ENCODE measurements around the gene NEXMIF.
"Not testable (repeated sequence)": the region's sequence is repeated elsewhere in the genome, so short reads cannot be mapped to it uniquely, and the experiment has no call there.

NEXMIF gene

DNA sequence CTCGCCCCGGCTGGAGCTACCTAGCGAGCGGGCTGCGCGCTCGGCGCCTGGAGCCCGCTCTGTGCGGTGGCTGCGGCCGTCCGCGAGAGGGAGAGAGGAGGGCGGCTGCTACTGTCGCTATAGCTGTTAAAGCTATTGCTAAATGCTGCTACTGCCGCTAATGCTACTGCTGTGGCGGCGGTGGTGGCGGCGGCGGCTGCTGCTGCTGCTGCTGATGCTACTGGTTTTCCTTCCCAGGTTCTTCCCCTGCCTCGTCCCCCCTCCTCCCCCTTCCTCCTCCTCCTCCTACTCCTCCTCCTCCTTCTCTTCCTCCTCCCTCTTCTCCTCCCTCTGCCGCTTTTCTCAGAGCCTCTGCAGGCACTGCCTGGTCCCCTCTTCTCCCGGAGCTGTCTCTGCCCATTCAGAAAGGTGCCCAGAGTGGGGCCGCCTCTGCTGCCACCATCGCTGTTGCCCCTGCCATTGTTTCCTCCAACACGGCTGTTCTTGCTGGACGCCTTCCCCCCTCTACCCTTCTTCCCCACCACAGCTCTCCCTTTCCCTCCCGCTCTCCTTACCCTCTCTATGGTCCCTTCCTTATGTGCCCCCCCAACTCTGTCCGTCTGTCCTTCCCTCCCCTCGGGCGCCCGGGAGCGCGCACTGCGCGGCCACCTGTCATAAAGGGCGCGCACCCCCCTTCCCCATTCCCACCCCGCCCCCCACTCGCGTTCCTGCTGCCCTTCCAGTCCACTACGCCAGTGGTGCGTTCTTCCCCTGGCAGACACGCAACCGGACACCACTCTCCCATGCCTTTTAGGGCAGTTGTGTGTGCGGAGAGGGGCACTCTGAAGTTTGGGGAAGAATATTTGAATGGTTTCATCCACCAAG lies at the start of gene NEXMIF:
TSS of gene NEXMIF (minus strand) at position 228 of the 864 bp plus-strand sequence.
- DNase-seq (ENCODE audit: low read depth) = no peak

DNA sequence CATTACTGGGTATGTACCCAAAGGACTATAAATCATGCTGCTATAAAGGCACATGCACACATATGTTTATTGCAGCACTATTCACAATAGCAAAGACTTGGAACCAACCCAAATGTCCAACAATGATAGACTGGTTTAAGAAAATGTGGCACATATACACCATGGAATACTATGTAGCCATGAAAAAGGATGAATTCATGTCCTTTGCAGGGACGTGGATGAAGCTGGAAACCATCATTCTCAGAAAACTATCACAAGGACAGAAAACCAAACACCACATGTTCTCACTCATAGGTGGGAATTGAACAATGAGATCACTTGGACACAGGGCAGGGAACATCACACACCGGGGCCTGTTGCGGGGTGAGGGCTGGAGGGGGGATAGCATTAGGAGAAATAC lies 36.7 kb upstream of the NEXMIF start:
- not testable (repeated sequence) for DNase-seq (ENCODE audit: low read depth)

DNA sequence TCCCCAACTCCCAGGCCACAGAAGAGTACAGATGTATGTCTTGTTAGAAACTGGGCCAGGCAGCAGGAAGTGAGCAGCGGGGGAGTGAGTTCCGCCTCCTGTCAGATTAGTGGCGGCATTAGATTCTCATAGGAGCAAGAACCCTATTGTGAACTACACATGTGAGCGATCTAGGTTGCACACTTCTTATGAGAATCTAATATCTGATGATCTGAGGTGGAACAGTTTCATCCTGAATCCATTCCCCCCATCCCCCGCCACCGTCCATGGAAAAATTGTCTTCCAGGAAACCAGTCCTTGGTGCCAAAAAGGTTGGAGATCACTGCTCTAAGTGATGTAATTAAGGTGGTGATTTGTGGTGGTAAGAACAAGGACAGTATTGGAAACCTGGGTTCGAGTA lies 24.5 kb upstream of the NEXMIF start:
- DNase-seq (ENCODE audit: low read depth) = no peak

DNA sequence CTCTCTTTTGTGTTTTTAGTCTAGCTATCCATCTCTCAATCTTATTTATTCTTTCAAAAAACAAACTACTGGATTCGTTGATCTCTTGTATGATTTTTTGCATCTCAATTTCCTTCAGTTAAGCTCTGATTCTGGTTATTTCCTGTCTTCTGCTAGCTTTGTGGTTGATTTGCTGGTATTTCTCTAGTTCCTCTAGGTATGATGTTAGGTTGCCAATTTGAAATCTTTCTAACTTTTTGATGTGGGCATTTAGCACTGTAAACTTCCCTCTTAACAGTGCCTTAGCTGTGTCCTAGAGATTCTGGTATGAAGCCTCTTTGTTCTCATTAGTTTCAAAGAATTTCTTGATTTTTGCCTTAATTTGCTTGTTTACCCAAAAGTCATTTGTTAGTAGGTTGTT lies 15.2 kb upstream of the NEXMIF start:
- DNase-seq (ENCODE audit: low read depth) = no peak

DNA sequence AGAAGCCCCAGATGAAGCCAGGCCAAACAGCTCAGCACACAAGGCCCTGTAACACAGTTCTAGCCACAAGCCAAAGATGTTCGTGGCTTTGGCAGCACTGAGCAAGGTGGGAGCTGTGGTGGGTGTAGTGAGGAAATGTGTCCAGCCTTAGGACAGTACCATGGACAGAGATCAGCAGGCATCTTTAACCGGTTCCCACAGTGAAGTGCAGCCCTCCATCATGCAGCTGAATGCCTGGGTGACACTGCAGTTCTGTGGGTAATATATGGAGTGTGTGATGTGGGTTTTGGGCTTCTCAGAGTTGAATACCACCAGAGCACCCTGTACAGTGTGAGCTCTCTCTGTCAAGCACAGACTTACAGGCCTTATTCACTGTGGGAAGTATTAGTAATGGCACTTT lies 6.0 kb upstream of the NEXMIF start:
- no peak for DNase-seq (ENCODE audit: low read depth)

DNA sequence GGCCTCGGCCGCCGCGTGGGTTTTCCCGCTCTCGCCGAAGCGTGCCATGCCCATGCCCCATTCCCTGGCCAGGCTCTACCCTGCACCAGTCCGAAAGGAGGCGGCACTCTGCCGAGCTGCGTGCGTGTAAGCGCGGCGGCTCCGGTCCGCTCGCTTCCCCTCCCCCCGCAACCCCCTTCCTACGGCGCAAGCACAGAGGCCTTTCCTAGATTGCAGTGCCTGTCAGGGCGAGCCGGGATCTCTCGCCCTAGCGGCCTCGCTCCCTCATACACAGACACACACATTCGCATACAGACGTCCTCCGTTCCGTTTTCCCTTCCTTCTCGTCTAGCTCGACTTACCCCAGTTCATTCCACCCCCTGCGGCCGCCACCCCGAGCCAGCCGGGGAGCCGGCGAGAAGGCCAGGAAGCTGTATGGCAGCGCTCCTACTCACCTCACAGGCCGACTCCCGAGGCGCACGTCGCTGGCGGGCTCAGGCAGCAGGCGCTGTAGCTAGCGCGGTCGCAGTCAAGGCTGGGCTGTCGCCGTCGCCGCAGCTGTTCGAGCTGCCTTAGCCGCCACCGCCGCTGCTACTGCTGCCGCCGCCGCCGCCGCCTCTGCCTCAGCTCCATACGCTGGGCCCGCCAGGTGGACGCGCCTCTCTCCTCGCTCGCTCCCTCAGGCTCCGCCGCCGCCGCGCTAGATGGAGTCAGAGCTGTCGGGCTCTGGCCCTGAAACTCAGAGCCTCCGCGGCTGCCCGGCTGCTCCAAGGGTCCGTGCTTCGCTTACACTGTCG lies 615 bp downstream of the NEXMIF start:
- DNase-seq (ENCODE audit: low read depth) = no peak

DNA sequence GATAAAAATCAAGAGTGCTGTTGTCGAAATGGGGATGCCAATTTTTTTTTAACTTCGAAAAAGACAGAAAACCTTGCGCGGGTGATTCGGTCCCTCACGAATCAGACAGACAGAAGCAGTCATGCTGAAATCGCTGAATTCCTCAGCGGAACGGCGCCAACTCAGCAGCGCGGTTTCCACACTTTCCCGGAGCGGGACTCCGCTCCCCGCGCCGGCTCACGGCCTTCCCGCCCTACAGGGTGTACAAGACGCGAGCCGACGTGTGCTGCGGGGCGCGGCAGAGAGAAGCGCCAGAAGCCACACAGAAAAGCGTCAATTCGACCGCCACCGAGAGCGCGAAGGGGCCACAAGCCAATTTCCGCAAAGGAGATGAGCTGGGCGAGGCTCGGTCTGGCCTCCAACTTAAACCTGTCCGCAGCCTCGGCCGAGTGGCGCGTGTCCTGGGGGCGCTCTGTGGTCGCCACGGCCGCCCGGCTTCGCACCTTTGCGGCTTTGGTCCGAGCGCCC lies 1.3 kb downstream of the NEXMIF start:
- no peak for DNase-seq (ENCODE audit: low read depth)

DNA sequence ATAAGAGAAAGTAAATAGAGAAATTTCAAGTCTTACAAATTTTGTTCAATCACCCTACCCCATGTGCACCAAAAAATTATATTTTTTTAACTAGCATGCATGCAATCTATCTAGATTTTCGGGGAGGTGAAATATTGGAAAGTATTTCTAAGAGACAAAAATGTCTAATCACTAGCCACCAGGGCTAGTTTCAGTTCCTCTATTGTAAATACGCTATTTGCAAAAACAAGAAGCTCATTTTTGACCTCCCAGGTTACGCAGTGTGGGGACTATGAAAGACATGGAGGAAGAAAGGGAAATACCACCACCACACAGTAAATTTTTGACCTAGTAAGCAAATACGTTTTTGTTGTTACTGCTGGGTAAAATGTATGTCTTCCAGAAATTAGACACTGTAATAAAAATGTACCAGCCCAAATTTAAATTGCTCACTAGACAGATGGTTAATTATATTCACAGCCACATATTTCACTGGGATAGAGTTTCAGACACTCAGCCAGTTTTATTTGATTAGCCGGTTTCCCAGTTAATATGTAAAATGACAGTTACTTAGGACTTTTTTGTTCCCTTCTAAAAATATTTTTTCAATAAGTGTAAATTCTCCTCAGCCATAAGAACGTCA lies 2.2 kb downstream of the NEXMIF start:
- no peak for DNase-seq (ENCODE audit: low read depth)

DNA sequence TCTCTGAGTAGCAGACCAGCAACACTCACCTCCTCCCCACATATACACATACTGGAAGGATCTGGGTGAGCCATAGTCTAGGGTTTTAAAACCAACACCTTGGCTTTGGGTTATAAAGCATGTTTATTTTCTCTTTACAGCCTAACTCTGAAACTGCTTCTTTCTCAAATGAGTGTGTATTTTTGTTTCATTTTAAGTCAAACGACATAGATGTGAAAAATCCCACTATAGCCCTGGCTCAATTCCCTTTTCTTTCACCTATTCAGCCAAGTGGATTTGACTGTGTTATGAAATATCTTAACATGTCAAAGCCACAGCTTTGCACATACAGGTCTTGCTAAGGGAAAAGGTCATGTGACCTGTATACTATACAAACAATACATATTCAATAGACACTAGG lies 13.8 kb downstream of the NEXMIF start:
- DNase-seq (ENCODE audit: low read depth) = no peak

DNA sequence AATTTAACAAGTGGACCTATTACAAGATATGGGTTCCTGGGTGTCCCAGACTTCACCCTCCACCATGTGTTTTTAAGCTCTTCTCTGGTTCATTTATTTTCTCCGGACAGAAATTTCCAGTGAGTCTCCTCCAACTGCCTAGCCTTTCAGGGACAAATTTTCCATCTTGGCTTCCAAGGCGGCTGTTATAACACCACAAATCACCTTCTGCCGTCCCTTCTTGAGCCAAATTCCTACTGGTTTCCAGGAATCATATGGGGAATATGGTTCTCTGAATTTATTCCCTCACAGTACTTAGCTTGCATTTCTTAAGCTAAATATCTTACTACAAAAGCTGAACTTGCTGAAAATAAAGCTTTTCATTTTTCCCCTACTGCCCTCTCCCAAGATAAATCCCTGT lies 18.8 kb downstream of the NEXMIF start:
- no peak for DNase-seq (ENCODE audit: low read depth)

DNA sequence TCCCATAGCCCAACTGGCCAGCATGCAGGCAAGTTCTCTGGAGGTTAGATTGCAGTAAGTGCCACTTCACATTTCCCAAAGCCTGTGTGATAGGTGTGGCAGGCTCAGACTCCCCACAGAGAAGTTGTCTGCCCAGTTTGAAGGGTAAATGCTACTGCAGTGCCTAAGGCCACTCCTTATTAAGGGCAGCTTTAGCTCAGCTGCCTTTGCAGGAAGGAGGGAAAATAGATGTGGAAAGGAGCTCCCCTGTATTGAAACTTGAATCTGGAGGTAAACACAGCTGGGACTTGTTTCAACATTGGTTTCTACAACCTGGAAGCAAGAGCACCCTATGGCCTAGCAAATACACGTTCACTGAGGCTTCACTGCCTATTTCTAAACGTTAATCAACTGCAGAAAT lies 22.4 kb downstream of the NEXMIF start:
- DNase-seq (ENCODE audit: low read depth) = no peak

DNA sequence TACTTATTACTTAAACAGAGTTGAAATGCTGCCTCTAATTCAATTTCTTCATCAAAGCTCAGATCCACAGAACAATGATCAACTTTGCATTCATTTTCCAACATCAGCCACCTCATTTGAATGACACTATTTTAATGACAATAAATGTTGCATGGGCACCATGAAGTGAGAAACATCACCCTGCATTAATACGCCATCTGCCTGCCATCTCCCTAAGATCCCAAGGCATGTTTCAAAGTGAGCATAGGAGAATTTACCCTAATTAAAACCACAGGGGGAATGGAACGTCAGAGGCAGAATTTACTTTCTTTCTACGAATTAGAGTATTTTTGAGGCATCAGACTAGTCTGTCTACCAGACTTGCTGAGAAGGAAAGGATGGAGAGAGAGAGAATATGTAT lies 32.7 kb downstream of the NEXMIF start:
- DNase-seq (ENCODE audit: low read depth) = no peak

DNA sequence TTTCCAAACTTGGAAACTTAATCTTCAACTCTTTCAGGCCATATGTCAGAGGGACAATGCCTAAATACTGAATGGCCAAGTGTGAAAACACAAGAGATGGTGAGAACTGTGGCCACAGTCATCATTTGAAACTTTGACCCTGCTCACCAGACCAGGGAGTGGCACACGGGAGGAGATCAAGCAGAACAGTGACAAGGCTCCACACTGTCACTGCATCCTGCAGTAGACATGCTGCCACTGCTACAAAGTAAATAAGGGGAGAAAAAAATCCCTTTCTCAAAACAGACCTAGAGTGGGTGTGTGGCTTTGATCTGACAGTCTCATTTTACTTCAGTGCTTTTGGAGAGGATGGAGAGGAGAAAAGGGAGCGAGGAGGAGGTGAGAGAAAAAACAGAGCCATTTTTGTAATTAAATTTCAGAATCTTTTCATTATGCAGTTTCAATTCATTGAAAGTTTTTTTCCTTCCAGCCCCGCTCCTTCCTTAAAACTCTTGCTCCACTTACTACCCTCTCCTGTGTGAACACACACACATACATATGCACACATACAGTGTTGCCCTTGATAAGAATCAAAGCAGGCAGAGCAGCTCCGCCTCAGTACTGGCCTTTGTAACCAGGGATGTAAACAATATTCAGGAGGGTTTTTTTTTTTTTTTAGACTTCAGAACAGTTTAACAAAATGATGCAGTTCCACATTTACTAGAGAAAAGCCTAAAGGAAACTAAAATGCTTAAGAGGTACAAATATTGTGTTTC lies 34.4 kb downstream of the NEXMIF start:
- DNase-seq (ENCODE audit: low read depth) = no peak

DNA sequence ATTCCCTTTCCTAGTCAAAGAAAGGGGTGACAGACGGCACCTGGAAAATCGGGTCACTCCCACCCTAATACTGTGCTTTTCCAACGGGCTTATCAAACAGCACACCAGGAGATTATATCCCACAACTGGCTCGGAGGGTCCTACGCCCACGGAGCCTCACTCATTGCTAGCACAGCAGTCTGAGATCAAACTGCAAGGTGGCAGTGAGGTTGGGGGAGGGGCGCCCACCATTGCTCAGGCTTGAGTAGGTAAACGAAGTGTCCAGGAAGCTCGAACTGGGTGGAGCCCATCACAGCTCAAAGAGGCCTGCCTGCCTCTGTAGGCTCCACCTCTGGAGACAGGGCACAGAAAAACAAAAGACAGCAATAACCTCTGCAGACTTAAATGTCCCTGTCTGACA lies 42.9 kb downstream of the NEXMIF start:
- DNase-seq (ENCODE audit: low read depth) = not testable (repeated sequence)

DNA sequence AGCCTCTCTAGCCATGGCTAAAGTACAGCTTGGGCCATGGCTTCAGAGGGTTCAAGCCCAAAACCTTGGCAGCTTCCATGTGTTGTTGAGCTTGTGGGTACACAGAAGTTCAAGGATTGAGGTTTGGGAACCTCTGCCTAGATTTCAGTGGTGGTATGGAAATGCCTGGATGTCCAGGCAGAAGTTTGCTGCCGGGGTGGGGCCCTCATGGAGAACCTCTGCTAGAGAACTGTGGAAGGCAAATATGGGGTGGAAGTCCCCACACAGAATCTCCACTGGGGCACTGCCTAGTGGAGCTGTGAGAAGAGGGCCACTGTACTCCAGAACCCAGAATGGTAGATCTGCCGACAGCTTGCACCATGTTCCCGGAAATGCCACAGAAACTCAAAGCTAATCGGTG lies 59.5 kb downstream of the NEXMIF start:
- DNase-seq (ENCODE audit: low read depth) = no peak

DNA sequence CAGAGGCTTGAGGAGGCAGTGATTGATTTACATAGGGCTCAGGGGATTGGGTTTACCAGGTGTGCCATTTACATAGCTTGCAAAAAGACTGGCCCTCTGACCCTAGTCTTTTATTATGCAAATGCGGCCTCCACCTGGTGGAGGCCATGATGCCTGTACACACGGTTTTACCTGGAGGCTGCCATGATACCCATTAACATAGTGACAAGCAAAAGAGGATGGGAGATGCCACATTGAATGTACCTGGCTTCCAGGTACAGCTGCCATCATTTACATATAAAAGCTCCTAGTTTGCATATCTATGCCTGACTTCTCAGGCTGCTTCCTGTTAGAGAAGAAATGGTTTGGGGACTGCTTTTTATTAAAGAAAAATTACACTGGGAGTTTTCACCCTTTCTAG lies 72.0 kb downstream of the NEXMIF start:
- no peak for DNase-seq (ENCODE audit: low read depth)

DNA sequence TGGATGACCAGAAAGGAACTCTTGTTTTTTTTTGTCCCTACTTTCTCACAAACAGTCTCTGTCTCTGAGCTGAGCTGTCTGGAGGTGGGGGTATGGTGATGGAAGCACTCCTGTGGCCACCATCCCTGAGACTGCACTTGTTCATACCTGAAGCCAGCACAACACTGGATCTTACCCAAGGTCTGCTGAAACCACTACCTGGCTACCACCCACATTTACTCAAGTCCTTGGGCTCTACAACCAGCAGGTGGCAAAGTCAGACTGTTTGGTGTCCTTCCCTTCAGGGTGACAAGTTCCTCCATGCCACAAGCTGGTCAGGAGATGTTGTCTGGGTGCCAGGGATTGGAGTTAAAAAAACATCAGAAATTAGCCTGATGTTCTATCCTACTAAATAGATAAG lies 89.7 kb downstream of the NEXMIF start:
- no peak for DNase-seq (ENCODE audit: low read depth)

DNA sequence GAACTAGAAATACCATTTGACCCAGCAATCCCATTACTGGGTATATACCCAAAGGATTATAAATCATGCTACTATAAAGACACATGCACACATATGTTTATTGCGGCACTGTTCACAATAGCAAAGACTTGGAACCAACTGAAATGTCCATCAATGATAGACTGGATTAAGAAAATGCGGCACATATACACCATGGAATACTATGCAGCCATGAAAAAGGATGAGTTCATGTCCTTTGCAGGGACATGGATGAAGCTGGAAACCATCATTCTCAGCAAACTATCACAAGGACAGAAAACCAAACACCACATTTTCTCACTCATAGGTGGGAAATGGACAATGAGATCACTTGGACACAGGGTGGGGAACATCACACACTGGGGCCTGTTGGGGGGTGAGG lies 105.5 kb downstream of the NEXMIF start:
- not testable (repeated sequence) for DNase-seq (ENCODE audit: low read depth)

DNA sequence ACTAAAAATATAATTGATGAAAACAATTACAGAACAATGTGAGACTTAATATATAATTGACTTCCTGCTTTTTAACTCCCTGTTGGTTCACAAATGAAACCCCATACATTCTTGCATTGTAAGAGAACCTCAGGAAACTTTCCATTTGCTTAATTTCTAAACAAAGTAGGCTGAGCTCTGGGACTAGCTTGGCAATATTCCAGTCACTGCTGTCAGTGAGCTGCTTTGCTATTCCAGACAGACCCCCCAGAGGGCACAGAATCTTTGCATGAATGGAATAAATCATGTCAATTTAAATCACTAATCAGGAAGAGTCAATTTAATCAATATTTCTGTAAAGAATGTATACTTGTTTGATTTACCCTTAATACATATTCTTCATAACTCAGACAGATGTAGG lies 110.6 kb downstream of the NEXMIF start:
- no peak for DNase-seq (ENCODE audit: low read depth)

DNA sequence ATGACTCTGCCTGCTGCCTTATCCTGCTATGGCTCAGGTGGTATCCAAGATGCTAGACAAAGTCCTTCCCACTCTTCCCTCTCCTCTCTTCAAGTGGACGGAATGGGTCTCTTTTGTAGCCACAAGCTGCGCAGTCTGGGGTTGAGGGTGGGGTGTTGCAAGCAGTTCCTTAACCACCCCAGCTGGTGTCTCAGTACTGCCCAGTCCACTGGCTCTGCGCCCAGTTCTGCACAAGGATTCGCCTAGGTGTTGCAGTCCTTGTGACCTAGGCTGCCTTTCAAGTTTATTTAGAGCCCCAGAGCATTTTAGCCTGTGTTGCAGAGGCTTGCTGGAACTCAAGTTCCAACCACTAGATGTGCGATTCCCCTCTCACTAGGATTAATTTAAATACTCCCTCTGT lies 120.7 kb downstream of the NEXMIF start:
- no peak for DNase-seq (ENCODE audit: low read depth)

DNA sequence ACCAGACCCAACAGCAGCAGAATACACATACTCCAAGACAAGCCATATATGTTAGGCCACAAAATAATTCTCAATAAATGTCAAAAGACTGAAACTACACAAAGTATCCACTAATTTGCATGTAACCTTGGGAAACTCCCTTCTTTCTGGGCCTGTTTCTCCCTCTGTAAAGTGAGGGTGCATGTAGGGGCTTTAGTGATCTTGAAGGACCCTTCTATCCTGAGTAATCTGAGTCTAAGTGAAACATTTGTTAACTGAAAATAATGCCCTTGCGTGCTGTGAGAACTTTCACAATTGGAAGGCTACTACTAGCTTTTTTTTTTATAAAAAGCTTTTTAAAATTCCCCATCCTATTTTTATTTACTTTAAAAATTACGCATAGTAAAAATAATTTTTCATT lies 125.2 kb downstream of the NEXMIF start:
- DNase-seq (ENCODE audit: low read depth) = no peak

DNA sequence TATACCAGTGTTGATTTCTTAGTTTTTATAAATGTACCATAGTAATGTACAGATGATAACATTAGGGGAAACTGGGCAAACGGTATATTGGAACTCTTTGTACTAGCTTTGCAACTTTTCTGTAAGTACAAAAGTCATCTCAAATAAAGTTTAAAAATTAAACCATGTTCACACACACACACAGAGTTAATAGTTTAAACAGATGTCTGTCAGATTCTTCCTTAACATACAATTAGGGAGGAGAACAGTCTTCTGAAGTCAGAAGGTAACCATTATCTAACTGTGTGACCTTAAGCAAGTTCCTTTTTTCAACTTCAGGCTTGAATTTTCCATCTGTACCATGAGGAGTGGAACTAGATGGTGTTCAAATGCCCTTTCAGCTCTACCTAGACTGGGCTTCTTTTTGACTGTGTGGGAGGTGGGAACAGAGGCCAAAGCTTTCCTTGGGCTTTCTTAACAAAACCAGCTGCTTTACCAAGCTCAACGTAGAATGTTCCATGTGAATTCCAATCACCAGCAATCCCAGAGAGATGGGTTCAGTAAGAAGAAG lies 127.8 kb downstream of the NEXMIF start:
- no peak for DNase-seq (ENCODE audit: low read depth)

Measured in amniotic epithelial cell (primary cell).